Measurements from ENCODE around the gene SCAF8. TPM values are rescaled to one million over a fixed set of nuclear protein-coding genes. Genes with fewer than 3 reads are reported as not detected.

The SCAF8 gene
- total and polyA plus RNA-seq, 8 donors, result 34.3 to 57.6 (median 54.7) TPM

- ATAC-seq, result no peak
- no peaks in the 10 kb centered on the region for H3K9me3 ChIP-seq
- H3K27ac ChIP-seq, result no peak overlapping the region
- intact Hi-C loops (cut with DNase I), result no loop called here
- peaks cover 0 to 76% of the 10 kb centered on the region in 2 donors for H3K36me3 ChIP-seq
- H3K27me3 ChIP-seq, result no peaks in the 10 kb centered on the region
- DNase-seq, result no peak
- peaks cover 0 to 6% of the 10 kb centered on the region in 2 donors for H3K4me1 ChIP-seq
- H3K4me3 ChIP-seq, result no peak overlapping the region
- TF ChIP-seq CTCF (IDR thresholded peaks at IDR 0.05), result no peak
Observed at GRCh38 chr6:154830771-154831170, 97.6 kb downstream of the SCAF8 start.

DNA sequence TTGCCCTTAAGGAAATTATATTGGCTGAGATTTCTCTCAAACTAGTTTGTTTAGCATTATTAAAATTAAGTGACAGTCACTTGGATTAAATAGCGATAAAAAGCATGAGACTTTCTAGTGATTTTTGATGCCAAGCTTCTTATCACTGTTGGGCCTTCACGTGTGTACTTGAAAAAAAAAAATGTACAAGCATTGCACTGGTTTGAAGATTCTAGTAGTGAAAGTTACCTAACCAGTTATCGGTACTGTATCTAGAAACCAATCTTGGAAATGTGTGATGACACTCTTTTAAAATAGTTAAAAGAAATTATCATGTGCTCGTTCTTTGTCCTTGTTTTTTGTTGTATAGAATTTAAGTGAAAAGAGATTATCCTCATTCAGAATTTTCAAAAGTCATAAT, 102.1 kb downstream of the SCAF8 start:
- Histone ChIP-seq H3K4me3 (no peak overlapping the region), H3K4me1 (peaks cover 0 to 6% of the 10 kb centered on the region in 2 donors), H3K27me3 (no peaks in the 10 kb centered on the region), H3K27ac (no peak overlapping the region), H3K9me3 (no peaks in the 10 kb centered on the region), H3K36me3 (peaks cover 0 to 37% of the 10 kb centered on the region in 2 donors)
- intact Hi-C loops (cut with DNase I), result no loop called here
- no peak for DNase-seq
- no peak for TF ChIP-seq CTCF (IDR thresholded peaks at IDR 0.05)
- peak; percentile 54 for ATAC-seq

GRCh38 chr6:154839546-154839945, 106.3 kb downstream of the SCAF8 start:
- Histone ChIP-seq H3K4me3 (no peak overlapping the region), H3K9me3 (no peaks in the 10 kb centered on the region), H3K4me1 (peaks cover 0 to 12% of the 10 kb centered on the region in 2 donors), H3K36me3 (peaks cover 0 to 6% of the 10 kb centered on the region in 2 donors), H3K27me3 (no peaks in the 10 kb centered on the region), H3K27ac (no peak overlapping the region)
- intact Hi-C loops (cut with DNase I), result no loop called here
- TF ChIP-seq CTCF (IDR thresholded peaks at IDR 0.05), result no peak
- ATAC-seq, result no peak
- DNase-seq, result no peak

GRCh38 chr6:154840363-154840762, 107.1 kb downstream of the SCAF8 start:
- TF ChIP-seq CTCF (IDR thresholded peaks at IDR 0.05), result no peak
- Histone ChIP-seq H3K9me3 (no peaks in the 10 kb centered on the region), H3K27me3 (no peaks in the 10 kb centered on the region), H3K4me1 (peaks cover 0 to 6% of the 10 kb centered on the region in 2 donors), H3K27ac (no peak overlapping the region), H3K4me3 (no peak overlapping the region), H3K36me3 (peaks cover 0 to 6% of the 10 kb centered on the region in 2 donors)
- intact Hi-C loops (cut with DNase I), result no loop called here
- ATAC-seq (no peak), DNase-seq (no peak)

DNA sequence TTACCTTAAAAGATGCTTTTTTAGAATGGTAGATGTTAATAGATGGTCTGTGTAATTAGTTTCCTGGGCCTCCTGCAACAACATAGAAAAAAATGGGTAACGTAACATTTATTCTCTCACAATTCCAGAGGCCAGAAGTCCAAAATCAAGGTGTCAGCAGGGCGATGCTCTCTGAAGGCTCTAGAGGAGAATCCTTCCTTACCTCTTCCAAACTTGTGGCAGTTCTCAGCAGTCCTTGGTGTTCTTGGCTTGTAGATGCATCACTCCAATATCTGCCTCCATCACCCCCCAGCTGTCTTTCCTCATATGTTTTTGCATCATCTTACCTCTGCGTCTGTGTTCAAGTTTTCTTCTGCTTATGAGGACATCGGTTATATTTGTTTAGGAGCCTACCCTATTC, 107.9 kb downstream of the SCAF8 start:
- H3K27ac ChIP-seq, result no peak overlapping the region
- no peak for TF ChIP-seq CTCF (IDR thresholded peaks at IDR 0.05)
- intact Hi-C loops (cut with DNase I), result no loop called here
- H3K4me3 ChIP-seq, result no peak overlapping the region
- no peak for DNase-seq
- no peak for ATAC-seq
- H3K27me3 ChIP-seq, result no peaks in the 10 kb centered on the region
- H3K36me3 ChIP-seq, result peaks cover 0 to 6% of the 10 kb centered on the region in 2 donors
- no peaks in the 10 kb centered on the region for H3K9me3 ChIP-seq
- peaks cover 0 to 6% of the 10 kb centered on the region in 2 donors for H3K4me1 ChIP-seq

Measured in left lung (tissue), 10 donors.